ENCODE results near the gene PIK3R2.
"Not testable (repeated sequence)": the region's sequence is repeated elsewhere in the genome, so short reads cannot be mapped to it uniquely, and the experiment has no call there.

The PIK3R2 gene

GRCh38 chr19:18156268-18156667 is 3.3 kb downstream of the PIK3R2 start:
- DNase-seq, result no peak

- DNase-seq, result peak; percentile 6
These were observed 4.0 kb downstream of the PIK3R2 start for GRCh38 chr19:18156841-18157464.

- peak; percentile 54 for DNase-seq
These were observed 4.6 kb downstream of the PIK3R2 start for GRCh38 chr19:18157465-18158063.

- DNase-seq, result no peak
These were observed 5.5 kb downstream of the PIK3R2 start for GRCh38 chr19:18158467-18158866.

GRCh38 chr19:18159059-18159616 is 6.2 kb downstream of the PIK3R2 start:
- DNase-seq, result not testable (repeated sequence)

GRCh38 chr19:18159810-18160209 is 6.8 kb downstream of the PIK3R2 start:
- no peak for DNase-seq

- no peak for DNase-seq
These were observed 7.6 kb downstream of the PIK3R2 start for GRCh38 chr19:18160493-18160970.

- DNase-seq, result no peak
These were observed 8.1 kb downstream of the PIK3R2 start for GRCh38 chr19:18160971-18161635.

GRCh38 chr19:18161636-18162002 is 8.7 kb downstream of the PIK3R2 start:
- no peak for DNase-seq

- DNase-seq, result no peak
These were observed 11.1 kb downstream of the PIK3R2 start for GRCh38 chr19:18164072-18164471.

GRCh38 chr19:18165794-18166544 is 13.0 kb downstream of the PIK3R2 start:
- DNase-seq, result no peak

GRCh38 chr19:18167011-18167410 is 14.0 kb downstream of the PIK3R2 start:
- DNase-seq, result no peak

- no peak for DNase-seq
These were observed 15.1 kb downstream of the PIK3R2 start for GRCh38 chr19:18167975-18168645.

- no peak for DNase-seq
These were observed 15.9 kb downstream of the PIK3R2 start for GRCh38 chr19:18168673-18169381.

GRCh38 chr19:18170714-18171255 is 17.8 kb downstream of the PIK3R2 start:
- DNase-seq, result no peak

- no peak for DNase-seq
These were observed 18.8 kb downstream of the PIK3R2 start for GRCh38 chr19:18171605-18172327.

GRCh38 chr19:18172331-18173053 is 19.5 kb downstream of the PIK3R2 start:
- DNase-seq, result no peak

GRCh38 chr19:18173054-18173571 is 20.1 kb downstream of the PIK3R2 start:
- DNase-seq, result no peak

- DNase-seq, result no peak
These were observed 20.8 kb downstream of the PIK3R2 start, which contains the start of gene IFI30 for GRCh38 chr19:18173572-18174288. Gene IFI30, plus strand, starts transcription at chr19:18173813. Its CDS starts 29 bp downstream, at chr19:18173842.

Measured in NCI-H1417 treated with DMSO at 0.1 percent for 48 hours (cell line).